AG09319 (cell line): ENCODE data around the gene ALDH1A2.

Source experiments
- DNase-seq: peaks from one replicate; pipeline ENCODE4 v3.0.0-alpha.2; 2010; ENCODE audit warnings: low read depth; ENCODE audit errors: extremely low read depth
- TF ChIP-seq, protein P1 (sequence below): IDR thresholded peaks from 2 replicates; pipeline ENCODE4 v1.5.1; 2011; ENCODE audit warnings: low read depth, mild to moderate bottlenecking, inconsistent platforms, low read length, moderate library complexity

The ALDH1A2 gene

DNA sequence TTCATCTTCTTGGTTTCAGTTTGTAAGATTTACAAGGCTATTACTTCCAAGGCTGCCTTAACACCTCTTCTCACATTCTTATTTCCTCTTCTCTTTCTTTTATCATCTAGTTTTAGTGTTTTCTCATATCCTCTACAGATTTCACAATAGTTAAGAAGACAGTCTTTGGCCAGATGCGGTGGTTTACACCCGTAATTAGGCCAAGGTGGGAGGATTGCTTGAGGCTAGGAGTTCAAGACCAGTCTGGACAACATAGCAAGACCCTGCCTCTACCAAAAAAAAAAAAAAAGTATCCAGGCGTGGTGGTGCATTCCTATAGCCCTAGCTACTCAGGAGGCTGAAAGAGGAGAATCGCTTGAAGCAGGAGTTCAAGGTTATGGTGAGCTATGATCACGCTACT is 3.5 kb upstream of the ALDH1A2 start:
- no peak for DNase-seq
- TF ChIP-seq, protein P1, sequence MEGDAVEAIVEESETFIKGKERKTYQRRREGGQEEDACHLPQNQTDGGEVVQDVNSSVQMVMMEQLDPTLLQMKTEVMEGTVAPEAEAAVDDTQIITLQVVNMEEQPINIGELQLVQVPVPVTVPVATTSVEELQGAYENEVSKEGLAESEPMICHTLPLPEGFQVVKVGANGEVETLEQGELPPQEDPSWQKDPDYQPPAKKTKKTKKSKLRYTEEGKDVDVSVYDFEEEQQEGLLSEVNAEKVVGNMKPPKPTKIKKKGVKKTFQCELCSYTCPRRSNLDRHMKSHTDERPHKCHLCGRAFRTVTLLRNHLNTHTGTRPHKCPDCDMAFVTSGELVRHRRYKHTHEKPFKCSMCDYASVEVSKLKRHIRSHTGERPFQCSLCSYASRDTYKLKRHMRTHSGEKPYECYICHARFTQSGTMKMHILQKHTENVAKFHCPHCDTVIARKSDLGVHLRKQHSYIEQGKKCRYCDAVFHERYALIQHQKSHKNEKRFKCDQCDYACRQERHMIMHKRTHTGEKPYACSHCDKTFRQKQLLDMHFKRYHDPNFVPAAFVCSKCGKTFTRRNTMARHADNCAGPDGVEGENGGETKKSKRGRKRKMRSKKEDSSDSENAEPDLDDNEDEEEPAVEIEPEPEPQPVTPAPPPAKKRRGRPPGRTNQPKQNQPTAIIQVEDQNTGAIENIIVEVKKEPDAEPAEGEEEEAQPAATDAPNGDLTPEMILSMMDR = no peak

DNA sequence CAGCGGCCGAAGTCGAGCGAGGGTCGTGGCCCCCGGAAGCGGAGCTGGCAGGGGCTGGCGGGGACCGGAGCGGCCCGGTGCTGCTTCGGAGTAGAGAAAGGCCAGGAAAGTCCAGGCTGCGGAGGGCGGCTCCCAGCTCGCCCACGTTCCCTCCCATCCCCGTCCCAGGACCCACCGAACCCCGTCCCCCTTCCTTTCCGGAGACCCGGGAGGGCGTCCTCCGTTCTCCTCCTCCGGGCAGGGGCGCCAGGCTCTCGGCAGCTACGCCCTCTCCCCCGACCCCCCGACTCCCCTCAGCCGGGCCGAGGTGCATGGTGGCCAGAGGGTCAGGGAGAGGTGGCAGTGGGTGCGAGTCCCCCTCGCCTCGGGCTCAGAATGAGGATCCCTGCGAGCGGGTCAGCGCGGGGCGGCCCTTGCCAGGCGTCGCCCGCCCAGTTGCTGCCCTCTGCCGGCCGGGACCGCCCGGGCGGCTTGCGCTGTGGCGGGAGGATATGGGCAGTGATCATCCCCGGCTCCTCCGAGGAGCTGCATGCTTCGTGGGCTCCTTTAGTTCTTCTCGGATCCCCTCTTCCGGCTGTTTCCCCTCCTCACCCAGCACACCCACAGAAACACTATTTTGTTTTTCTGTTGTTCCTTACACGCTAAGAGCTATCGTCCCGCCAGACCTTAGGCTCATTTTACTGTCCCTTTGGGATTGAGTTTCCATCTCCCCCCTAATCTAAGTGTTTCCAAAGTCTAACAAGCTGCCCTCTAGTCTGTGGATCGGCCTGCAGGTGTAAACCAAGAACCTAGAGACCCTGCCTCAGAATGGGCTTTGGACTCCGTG is 744 bp upstream of the ALDH1A2 start:
- DNase-seq = peak; percentile 1
- TF ChIP-seq, protein P1 = peak; percentile 59

DNA sequence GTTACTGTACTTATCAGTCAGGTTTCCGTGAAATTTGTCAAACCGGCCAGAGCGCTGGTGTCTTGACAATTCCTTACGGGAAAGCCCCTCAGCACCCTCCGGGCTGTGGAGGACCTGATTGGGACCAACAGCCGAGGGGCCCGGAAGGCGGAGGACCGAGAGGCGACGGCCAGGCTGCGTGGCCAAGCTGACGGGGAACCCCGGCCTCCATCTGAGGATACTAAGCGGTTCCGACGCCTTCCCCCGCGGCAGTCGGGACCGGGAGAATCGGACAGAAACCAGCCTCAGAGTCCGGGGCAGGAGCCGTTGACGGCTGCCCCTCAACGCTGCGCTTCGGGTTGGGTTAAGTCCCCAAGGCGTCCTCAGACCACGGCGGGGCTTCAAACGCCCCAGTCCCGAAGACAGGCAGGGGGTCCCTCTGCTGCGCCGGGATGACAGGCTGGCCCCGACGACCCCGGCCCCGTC is 499 bp downstream of the ALDH1A2 start:
- no peak for DNase-seq
- TF ChIP-seq, protein P1 = no peak

DNA sequence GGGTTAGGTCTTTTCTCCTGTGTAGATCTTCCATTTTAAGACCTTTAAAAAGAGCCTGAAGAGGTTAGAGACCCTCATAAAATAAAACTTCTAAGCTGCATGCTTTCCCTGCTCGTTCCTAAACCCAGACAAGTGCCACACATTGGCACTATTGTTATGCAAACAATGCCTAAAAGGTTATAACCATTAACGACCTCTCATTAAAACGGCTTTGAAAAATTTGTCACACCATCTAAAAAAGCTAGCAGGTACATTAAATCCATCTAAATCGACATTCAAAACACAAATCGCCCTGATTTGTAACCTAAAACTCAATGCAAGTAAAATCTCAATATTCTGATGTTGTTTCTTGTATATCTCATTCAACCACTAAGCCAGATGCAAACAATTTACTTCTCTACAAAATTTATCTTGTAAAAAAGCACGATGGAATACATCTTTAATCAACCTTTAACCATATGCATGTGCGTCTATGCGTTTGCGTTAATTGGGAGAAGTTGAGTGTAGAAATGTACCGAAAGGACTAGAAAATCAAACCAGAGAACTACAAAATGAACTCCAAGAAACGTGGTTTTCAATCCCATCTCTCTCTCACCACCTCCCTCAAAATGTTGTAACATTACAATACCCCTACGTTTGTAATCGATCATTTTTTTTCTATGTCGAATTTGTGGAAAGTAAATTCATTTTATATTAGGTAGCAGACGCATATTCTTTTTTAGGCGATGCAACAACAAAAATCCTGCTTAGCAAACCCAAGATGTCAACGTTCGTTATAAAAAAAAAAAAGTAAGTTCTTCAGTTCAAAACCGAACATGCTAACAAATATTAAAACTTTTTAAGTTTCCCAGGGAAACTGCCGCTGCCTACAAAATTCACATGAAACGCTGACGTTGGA is 1.2 kb downstream of the ALDH1A2 start:
- TF ChIP-seq, protein P1 = no peak
- no peak for DNase-seq

DNA sequence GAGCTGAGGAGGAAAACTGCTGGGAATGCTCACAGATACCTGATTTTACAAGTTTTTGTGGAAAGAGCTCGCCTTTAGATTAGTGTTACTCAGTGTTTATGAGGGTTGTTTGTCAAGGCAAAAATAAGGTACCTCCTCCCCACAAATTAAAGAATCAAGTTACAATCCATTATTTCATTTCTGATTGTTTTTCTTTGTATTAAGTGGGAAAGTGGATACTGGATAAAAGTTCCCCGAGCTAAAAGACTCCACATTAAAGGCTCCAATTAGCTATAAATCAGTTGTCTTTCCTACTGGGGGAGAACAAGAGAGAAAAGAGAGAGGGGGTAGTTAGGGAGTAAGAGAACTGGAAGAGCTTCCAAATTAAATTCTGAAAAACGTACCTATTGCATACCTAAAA is 1.9 kb downstream of the ALDH1A2 start:
- TF ChIP-seq, protein P1 = no peak
- DNase-seq = no peak

DNA sequence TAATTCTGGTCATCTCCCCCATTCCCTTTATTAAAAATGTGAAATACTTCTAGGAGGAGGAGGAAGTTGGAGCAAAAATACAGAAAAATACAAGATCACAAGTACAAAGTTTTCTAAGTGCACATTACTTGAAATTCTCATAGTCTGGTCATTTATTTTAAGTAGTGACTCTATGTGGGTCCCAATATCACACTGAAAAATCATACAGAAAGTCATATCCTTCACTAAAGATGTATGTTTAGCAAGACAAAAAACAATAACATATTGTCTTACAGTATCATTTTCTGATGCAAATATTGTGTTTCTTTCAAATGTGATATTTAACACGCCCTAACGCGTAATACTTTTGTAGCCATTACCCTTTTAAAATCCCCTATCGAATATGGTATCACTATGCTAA is 2.5 kb downstream of the ALDH1A2 start:
- TF ChIP-seq, protein P1 = no peak
- no peak for DNase-seq

DNA sequence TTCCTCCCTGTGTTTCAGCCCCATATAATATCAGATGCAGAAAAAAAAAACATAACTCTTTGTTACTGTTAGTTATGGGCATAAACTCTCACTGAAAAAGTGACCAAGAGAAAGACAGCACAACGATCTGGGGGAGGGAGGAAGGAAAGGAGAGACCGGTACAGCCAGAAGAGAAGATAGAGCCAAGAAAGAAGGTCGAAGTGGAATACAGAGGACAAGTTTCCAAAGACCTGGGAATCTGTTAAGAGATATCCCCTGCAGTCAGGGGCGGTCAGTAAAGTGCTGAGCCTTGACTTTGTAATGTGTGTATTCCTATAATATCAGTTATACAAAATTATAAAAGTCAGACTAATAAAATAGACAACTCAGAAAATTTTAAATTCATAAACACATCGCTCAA is 3.3 kb downstream of the ALDH1A2 start:
- TF ChIP-seq, protein P1 = no peak
- DNase-seq = no peak
